Stimulated activated CD8-positive, alpha-beta memory T cell treated with anti-CD3 and anti-CD28 coated beads, Interleukin-2, amount 100 ng/mL, for 48 hours (primary cell): ENCODE data around the gene KIF16B.
"Not testable (repeated sequence)": the region's sequence is repeated elsewhere in the genome, so short reads cannot be mapped to it uniquely, and the experiment has no call there.

ENCODE experiments used
- DNase-seq, 2 donors: peaks; one replicate each; pipeline ENCODE4 v3.0.0-alpha.2; 2020; ENCODE audit warnings: low read depth in 2 of 2

Gene KIF16B

GRCh38 chr20:16475225-16475624 is 98.0 kb downstream of the KIF16B start:
- DNase-seq = no peak

- no peak for DNase-seq
Observed at GRCh38 chr20:16474363-16474762, 98.9 kb downstream of the KIF16B start.

GRCh38 chr20:16472045-16472872 is 101.0 kb downstream of the KIF16B start:
- DNase-seq = no peak

- DNase-seq = no peak
Observed at GRCh38 chr20:16469395-16469905, 103.8 kb downstream of the KIF16B start.

GRCh38 chr20:16462711-16463110 is 110.5 kb downstream of the KIF16B start:
- DNase-seq = no peak

- DNase-seq = no peak
Observed at GRCh38 chr20:16459019-16459700, 114.1 kb downstream of the KIF16B start.

GRCh38 chr20:16457514-16457913 is 115.7 kb downstream of the KIF16B start:
- DNase-seq = no peak

GRCh38 chr20:16455324-16455723 is 117.9 kb downstream of the KIF16B start:
- DNase-seq = no peak

GRCh38 chr20:16451982-16452381 is 121.3 kb downstream of the KIF16B start:
- DNase-seq = no peak

GRCh38 chr20:16451001-16451400 is 122.2 kb downstream of the KIF16B start:
- DNase-seq = no peak

GRCh38 chr20:16446991-16447390 is 126.3 kb downstream of the KIF16B start:
- no peak for DNase-seq

GRCh38 chr20:16446246-16446645 is 127.0 kb downstream of the KIF16B start:
- no peak for DNase-seq

- no peak for DNase-seq
Observed at GRCh38 chr20:16445482-16445881, 127.8 kb downstream of the KIF16B start.

- no peak for DNase-seq
Observed at GRCh38 chr20:16444057-16444777, 129.0 kb downstream of the KIF16B start.

GRCh38 chr20:16441546-16442164 is 131.6 kb downstream of the KIF16B start:
- no peak for DNase-seq

- DNase-seq = no peak
Observed at GRCh38 chr20:16440686-16441085, 132.6 kb downstream of the KIF16B start.

GRCh38 chr20:16439540-16439939 is 133.7 kb downstream of the KIF16B start:
- DNase-seq = not testable (repeated sequence)

GRCh38 chr20:16438100-16438499 is 135.1 kb downstream of the KIF16B start:
- no peak for DNase-seq

GRCh38 chr20:16437387-16437996 is 135.8 kb downstream of the KIF16B start:
- no peak for DNase-seq

- peak; percentile 32 to 46 for DNase-seq
Observed at GRCh38 chr20:16434062-16434664, 139.1 kb downstream of the KIF16B start.

- DNase-seq = no peak
Observed at GRCh38 chr20:16433293-16433580, 140.0 kb downstream of the KIF16B start.
